Endodermal cell (in vitro differentiated cells): ENCODE measurements around the gene CHRDL2. TPM values are rescaled to one million over a fixed set of nuclear protein-coding genes. Genes with fewer than 3 reads are reported as not detected.

Experiments
- DNase-seq: peaks from one replicate; pipeline ENCODE4 v3.0.0-alpha.2; 2017
- H3K27ac ChIP-seq: 2 replicates; pipeline ENCODE4 v1.5.1; 2013; ENCODE audit warnings: mild to moderate bottlenecking, low read depth, low read length, moderate library complexity
- H3K27me3 ChIP-seq: 2 replicates; pipeline ENCODE4 v1.6.1; 2013; ENCODE audit warnings: mild to moderate bottlenecking, low read length, moderate library complexity; ENCODE audit not compliant: insufficient read depth, control insufficient read depth, poor library complexity, severe bottlenecking
- H3K36me3 ChIP-seq: 2 replicates; pipeline ENCODE4 v1.7.0; 2013; ENCODE audit warnings: mild to moderate bottlenecking, low read length, moderate library complexity; ENCODE audit not compliant: control insufficient read depth, insufficient read depth
- H3K4me1 ChIP-seq: one replicate; pipeline ENCODE4 v1.7.0; 2013; ENCODE audit warnings: low read length; ENCODE audit not compliant: control insufficient read depth, insufficient read depth
- H3K4me3 ChIP-seq: 2 replicates; pipeline ENCODE4 v1.5.1; 2013; ENCODE audit warnings: mild to moderate bottlenecking, low read length, moderate library complexity
- H3K9ac ChIP-seq: 2 replicates; pipeline ENCODE4 v1.6.1; 2013; ENCODE audit warnings: mild to moderate bottlenecking, low read length, moderate library complexity; ENCODE audit not compliant: poor library complexity, severe bottlenecking; ENCODE audit errors: extremely low read depth
- H3K9me3 ChIP-seq: 2 replicates; pipeline ENCODE4 v1.6.1; 2013; ENCODE audit warnings: mild to moderate bottlenecking, low read length, moderate library complexity; ENCODE audit not compliant: control insufficient read depth
- H3K27ac Mint-ChIP-seq: 2 replicates; pipeline ENCODE4 v1.8.0; 2020; ENCODE audit warnings: mixed read lengths
- H3K27me3 Mint-ChIP-seq: 2 replicates; pipeline ENCODE4 v1.8.0; 2021; ENCODE audit warnings: mild to moderate bottlenecking, mixed read lengths; ENCODE audit not compliant: insufficient read depth
- H3K36me3 Mint-ChIP-seq: 2 replicates; pipeline ENCODE4 v1.8.0; 2020; ENCODE audit warnings: low read depth, mixed read lengths
- H3K4me1 Mint-ChIP-seq: 2 replicates; pipeline ENCODE4 v1.8.0; 2020; ENCODE audit warnings: mixed read lengths
- H3K4me3 Mint-ChIP-seq: 2 replicates; pipeline ENCODE4 v1.8.0; 2020; ENCODE audit warnings: mild to moderate bottlenecking, moderate library complexity, mixed read lengths
- H3K9me3 Mint-ChIP-seq: 2 replicates; pipeline ENCODE4 v1.8.0; 2020; ENCODE audit warnings: mild to moderate bottlenecking, mixed read lengths
- WGBS, 2 experiments: methylation state at CpG; one replicate each; pipeline versions ENCODE4 v1.1.5 to v1.1.7; 2013; ENCODE audit warnings: missing lambda C conversion rate in 2 of 2, mixed read lengths in 1 of 2; ENCODE audit not compliant: insufficient coverage in 1 of 2, insufficient read length in 1 of 2; 5-methylcytosine and 5-hydroxymethylcytosine counted together
- total RNA-seq, 2 donors: library from RNA; stranded (reverse); fragmentation: NEBNext Ultra II Directional in 1 of 2; extraction: Animal tissue kit (Norgen Biotek cat#: 25700) in 1 of 2; gene quantifications; 2 replicates in 1 of 2; 3 replicates in 1 of 2; pipeline ENCODE4 v1.2.1, GENCODE V29; 2021
- TF ChIP-seq, protein P1 (sequence below): fragments of 200-600 bp; sonication (generic); conservative IDR thresholded peaks from 2 replicates; pipeline ENCODE4 v1.5.0; 2021; ENCODE audit warnings: antibody characterized with exemption, mild to moderate bottlenecking

Gene CHRDL2
- total RNA-seq, 2 donors from 2014 or later, result 0.44 to 1.2 TPM

DNA sequence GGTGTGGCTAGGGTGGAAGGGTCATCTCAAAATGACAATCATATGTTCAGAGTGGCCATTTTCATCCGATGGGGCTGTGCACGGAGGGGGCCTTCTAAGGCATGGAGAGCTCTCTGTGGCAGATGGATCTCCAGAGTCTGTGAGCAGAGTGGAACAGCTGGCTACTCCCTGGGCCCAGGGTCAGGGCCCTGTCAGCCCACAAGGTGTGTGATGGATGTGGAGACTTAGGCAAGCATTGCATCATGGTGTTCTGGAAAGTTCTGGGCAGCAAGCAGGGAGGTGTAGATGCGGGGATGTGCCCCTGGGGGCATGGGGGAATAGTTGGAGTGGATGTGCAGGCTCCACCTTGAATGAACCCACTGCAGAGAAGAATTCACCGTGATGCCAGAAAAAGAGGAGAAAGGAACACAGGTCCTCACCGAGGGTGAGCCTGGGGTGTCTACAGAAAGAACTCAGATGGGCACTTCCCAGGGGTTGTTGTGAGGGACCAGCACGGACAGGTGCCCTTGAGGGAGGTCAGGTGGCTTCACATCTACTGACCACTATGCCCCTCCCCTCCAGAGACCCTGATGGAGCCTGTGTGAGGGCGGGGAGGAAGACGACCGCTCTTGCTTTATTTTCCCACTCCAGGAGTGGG lies 51.1 kb downstream of the CHRDL2 start:
- Mint-ChIP-seq H3K4me1 (no peaks in the 10 kb centered on the region), H3K27ac (no peak overlapping the region), H3K9me3 (no peaks in the 10 kb centered on the region), H3K27me3 (peaks cover 12% of the 10 kb centered on the region), H3K36me3 (no peaks in the 10 kb centered on the region), H3K4me3 (no peak overlapping the region)
- peak; percentile 27 for DNase-seq
- no peaks in the 10 kb centered on the region for H3K4me1 ChIP-seq
- TF ChIP-seq, protein P1, sequence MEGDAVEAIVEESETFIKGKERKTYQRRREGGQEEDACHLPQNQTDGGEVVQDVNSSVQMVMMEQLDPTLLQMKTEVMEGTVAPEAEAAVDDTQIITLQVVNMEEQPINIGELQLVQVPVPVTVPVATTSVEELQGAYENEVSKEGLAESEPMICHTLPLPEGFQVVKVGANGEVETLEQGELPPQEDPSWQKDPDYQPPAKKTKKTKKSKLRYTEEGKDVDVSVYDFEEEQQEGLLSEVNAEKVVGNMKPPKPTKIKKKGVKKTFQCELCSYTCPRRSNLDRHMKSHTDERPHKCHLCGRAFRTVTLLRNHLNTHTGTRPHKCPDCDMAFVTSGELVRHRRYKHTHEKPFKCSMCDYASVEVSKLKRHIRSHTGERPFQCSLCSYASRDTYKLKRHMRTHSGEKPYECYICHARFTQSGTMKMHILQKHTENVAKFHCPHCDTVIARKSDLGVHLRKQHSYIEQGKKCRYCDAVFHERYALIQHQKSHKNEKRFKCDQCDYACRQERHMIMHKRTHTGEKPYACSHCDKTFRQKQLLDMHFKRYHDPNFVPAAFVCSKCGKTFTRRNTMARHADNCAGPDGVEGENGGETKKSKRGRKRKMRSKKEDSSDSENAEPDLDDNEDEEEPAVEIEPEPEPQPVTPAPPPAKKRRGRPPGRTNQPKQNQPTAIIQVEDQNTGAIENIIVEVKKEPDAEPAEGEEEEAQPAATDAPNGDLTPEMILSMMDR, result no peak
- no peak overlapping the region for H3K4me3 ChIP-seq
- WGBS, 2 experiments, result 87 to 88% methylated on average over 8 to 9 of the region's 9 CpGs
- no peak overlapping the region for H3K9ac ChIP-seq
- H3K9me3 ChIP-seq, result no peaks in the 10 kb centered on the region
- no peaks in the 10 kb centered on the region for H3K36me3 ChIP-seq
- no peak overlapping the region for H3K27ac ChIP-seq
- H3K27me3 ChIP-seq, result peaks cover 13% of the 10 kb centered on the region

- peaks cover 2% of the 10 kb centered on the region for H3K9me3 Mint-ChIP-seq
- no peaks in the 10 kb centered on the region for H3K9me3 ChIP-seq
- peaks cover 13% of the 10 kb centered on the region for H3K27me3 ChIP-seq
- peaks cover 12% of the 10 kb centered on the region for H3K27me3 Mint-ChIP-seq
- no peak overlapping the region for H3K4me3 Mint-ChIP-seq
- no peaks in the 10 kb centered on the region for H3K4me1 Mint-ChIP-seq
- TF ChIP-seq, protein P1, result no peak
- no peaks in the 10 kb centered on the region for H3K36me3 ChIP-seq
- no peak overlapping the region for H3K27ac Mint-ChIP-seq
- no peaks in the 10 kb centered on the region for H3K4me1 ChIP-seq
- 93 to 100% methylated on average over 1 to 3 of the region's 3 CpGs for WGBS, 2 experiments
- H3K9ac ChIP-seq, result no peak overlapping the region
- no peak overlapping the region for H3K27ac ChIP-seq
- peak; percentile 43 for DNase-seq
- no peak overlapping the region for H3K4me3 ChIP-seq
- H3K36me3 Mint-ChIP-seq, result no peaks in the 10 kb centered on the region
These were observed 51.7 kb downstream of the CHRDL2 start for GRCh38 chr11:74679513-74679865.

- H3K4me3 Mint-ChIP-seq, result no peak overlapping the region
- peak; percentile 26 for DNase-seq
- H3K27me3 Mint-ChIP-seq, result peaks cover 10% of the 10 kb centered on the region
- H3K27ac ChIP-seq, result no peak overlapping the region
- H3K4me1 ChIP-seq, result no peaks in the 10 kb centered on the region
- H3K36me3 Mint-ChIP-seq, result peaks cover 1% of the 10 kb centered on the region
- peaks cover under 1% of the 10 kb centered on the region for H3K4me1 Mint-ChIP-seq
- peaks cover 7% of the 10 kb centered on the region for H3K27me3 ChIP-seq
- H3K36me3 ChIP-seq, result no peaks in the 10 kb centered on the region
- WGBS, 2 experiments, result 93 to 97% methylated on average over 9 to 13 of the region's 13 CpGs
- no peak overlapping the region for H3K4me3 ChIP-seq
- peaks cover 5% of the 10 kb centered on the region for H3K9me3 Mint-ChIP-seq
- no peak overlapping the region for H3K9ac ChIP-seq
- no peak overlapping the region for H3K27ac Mint-ChIP-seq
- TF ChIP-seq, protein P1, result no peak
- H3K9me3 ChIP-seq, result no peaks in the 10 kb centered on the region
These were observed 52.4 kb downstream of the CHRDL2 start for GRCh38 chr11:74678591-74679512.
